Measurements from ENCODE around the gene TMED7. TPM values are rescaled to one million over a fixed set of nuclear protein-coding genes. Genes with fewer than 3 reads are reported as not detected.

TMED7 gene
- total RNA-seq, 1 experiment from 2014 or later, result 70.7 TPM

DNA sequence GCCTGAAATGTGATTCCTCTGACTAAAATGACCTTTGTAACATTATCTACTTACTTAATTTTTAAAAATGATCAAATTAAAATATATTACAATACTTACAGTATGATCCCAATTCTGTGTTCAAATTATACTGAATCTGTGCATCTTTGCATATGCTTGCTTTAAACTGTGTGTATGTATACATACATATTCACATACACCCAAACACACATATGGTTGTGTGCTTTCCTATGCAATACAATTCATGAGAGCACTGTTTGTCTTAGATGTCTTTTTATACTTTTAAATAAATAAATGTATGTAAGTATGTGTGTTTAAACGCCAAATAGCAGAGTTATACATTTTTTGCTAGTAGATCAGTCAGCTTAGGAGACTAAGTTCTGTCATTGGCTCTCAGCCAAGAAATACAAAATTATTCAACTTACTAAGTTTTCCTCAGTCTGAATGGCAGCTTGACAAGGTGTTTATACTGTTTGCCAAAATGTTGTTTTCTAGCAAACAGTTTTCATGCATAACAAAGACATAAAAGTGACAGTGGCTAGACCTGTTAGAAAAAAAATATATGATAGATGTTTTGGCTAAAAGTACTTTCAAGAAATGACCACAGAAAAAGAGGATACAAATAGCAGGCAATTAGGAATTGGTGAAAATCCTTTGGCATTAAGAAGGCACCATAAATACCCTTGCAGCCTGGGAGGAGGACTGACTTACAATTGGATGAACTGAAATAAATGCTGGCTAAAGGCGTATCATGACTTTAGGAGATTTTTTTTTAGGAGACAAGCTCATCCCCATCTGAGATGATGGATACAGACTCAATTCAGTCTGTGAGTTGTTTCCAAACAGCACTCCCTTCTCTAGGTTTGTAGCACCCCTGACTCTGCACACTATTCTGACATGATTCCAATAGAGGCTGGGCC lies 31.4 kb downstream of the TMED7 start:
- Histone ChIP-seq H3K79me2 (ENCODE audit: low read depth) (no peaks in the 10 kb centered on the region), H4K20me1 (ENCODE audit: insufficient read depth) (0 out of 2 replicates have a peak, but pooled peaks cover 3% of the 10 kb centered on the region), H3F3A (ENCODE audit: insufficient read depth, low read depth) (no peaks in the 10 kb centered on the region), H3K36me3 (ENCODE audit: low read depth) (no peaks in the 10 kb centered on the region), H3K4me1 (replicated peaks; ENCODE audit: insufficient read depth) (no peaks in the 10 kb centered on the region), H3K27ac (no peak overlapping the region), H3K4me3 (no peak overlapping the region), H2AFZ (no peak overlapping the region), H3K9me3 (ENCODE audit: insufficient read depth, low read depth) (no peaks in the 10 kb centered on the region), H3K27me3 (ENCODE audit: insufficient read depth, low read depth) (no peaks in the 10 kb centered on the region), H3K4me2 (no peak overlapping the region), H3K9me2 (ENCODE audit: insufficient read depth) (no peaks in the 10 kb centered on the region)
- DNase-seq, result no peak
- ChIA-PET CTCF (no interaction called here), POLR2A (ENCODE audit: unreplicated experiment) (no interaction called here)
- intact Hi-C loops (cut with micrococcal nuclease; ENCODE audit: unreplicated experiment), result no loop called here
- no TSS peak for BruUV-seq (replicated peaks)
- TF ChIP-seq EZH2 (IDR thresholded peaks at IDR 0.05; ENCODE audit: low read depth), result no peak
- TF ChIP-seq, protein P1, sequence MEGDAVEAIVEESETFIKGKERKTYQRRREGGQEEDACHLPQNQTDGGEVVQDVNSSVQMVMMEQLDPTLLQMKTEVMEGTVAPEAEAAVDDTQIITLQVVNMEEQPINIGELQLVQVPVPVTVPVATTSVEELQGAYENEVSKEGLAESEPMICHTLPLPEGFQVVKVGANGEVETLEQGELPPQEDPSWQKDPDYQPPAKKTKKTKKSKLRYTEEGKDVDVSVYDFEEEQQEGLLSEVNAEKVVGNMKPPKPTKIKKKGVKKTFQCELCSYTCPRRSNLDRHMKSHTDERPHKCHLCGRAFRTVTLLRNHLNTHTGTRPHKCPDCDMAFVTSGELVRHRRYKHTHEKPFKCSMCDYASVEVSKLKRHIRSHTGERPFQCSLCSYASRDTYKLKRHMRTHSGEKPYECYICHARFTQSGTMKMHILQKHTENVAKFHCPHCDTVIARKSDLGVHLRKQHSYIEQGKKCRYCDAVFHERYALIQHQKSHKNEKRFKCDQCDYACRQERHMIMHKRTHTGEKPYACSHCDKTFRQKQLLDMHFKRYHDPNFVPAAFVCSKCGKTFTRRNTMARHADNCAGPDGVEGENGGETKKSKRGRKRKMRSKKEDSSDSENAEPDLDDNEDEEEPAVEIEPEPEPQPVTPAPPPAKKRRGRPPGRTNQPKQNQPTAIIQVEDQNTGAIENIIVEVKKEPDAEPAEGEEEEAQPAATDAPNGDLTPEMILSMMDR (conservative IDR thresholded peaks at IDR 0.05), result no peak

DNA sequence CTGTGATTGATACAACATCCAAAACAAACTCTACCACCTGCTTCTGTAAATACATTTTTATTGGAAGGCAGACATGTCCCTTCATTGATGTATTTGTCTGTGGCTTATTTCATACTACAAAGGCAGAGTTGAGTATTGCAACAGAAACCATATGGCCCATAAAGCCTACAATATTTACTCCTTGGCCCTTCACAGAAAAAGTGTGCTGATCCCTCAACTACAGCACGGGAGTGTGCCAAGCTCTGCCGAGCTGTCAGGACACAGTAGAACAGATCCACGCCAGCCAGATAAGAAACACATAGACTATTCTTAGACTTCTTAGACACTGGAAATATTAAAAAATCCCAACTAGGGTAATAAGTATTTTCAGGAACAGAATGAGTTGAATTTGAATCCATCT lies 36.8 kb downstream of the TMED7 start:
- TF ChIP-seq, protein P1 (conservative IDR thresholded peaks at IDR 0.05), result no peak
- no peak for TF ChIP-seq EZH2 (IDR thresholded peaks at IDR 0.05; ENCODE audit: low read depth)
- CTCF ChIA-PET, result no interaction called here
- no TSS peak for BruUV-seq (replicated peaks)
- Histone ChIP-seq H3K27ac (no peak overlapping the region), H3K79me2 (ENCODE audit: low read depth) (no peaks in the 10 kb centered on the region), H3F3A (ENCODE audit: insufficient read depth, low read depth) (peaks cover 4% of the 10 kb centered on the region), H3K27me3 (ENCODE audit: insufficient read depth, low read depth) (no peaks in the 10 kb centered on the region), H3K4me2 (no peak overlapping the region), H3K9me3 (ENCODE audit: insufficient read depth, low read depth) (no peaks in the 10 kb centered on the region), H3K36me3 (ENCODE audit: low read depth) (no peaks in the 10 kb centered on the region), H3K9me2 (ENCODE audit: insufficient read depth) (no peaks in the 10 kb centered on the region), H2AFZ (no peak overlapping the region), H3K4me3 (no peak overlapping the region), H4K20me1 (ENCODE audit: insufficient read depth) (0 out of 2 replicates have a peak, but pooled peaks cover 3% of the 10 kb centered on the region), H3K4me1 (replicated peaks; ENCODE audit: insufficient read depth) (peaks cover 10% of the 10 kb centered on the region; the same call in 1 of the 2 replicates)
- no peak for DNase-seq
- intact Hi-C loops (cut with micrococcal nuclease; ENCODE audit: unreplicated experiment), result no loop called here
- POLR2A ChIA-PET (ENCODE audit: unreplicated experiment), result no interaction called here

DNA sequence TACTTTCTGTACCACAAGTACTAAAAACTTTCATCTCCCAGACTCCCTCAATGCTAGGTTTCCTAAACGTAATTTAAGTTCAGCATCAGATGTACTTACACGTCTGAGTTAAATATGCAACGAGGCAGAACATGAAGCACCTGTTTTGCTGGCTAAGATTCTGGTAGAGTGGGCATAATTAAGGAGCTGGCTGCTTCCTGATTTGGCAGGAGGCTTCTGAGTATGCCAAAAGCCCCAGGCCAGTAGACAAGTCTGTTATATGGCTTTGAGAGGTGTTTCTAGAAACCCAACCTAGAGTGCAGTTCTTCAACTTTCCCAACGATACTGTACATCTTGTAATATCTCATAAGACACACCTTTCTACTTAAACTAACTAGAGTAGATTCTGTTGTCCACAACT lies 37.2 kb downstream of the TMED7 start:
- Histone ChIP-seq H2AFZ (no peak overlapping the region), H3K36me3 (ENCODE audit: low read depth) (no peaks in the 10 kb centered on the region), H3F3A (ENCODE audit: insufficient read depth, low read depth) (peaks cover 4% of the 10 kb centered on the region), H3K4me1 (replicated peaks; ENCODE audit: insufficient read depth) (peaks cover 10% of the 10 kb centered on the region; the same call in 1 of the 2 replicates), H3K9me3 (ENCODE audit: insufficient read depth, low read depth) (no peaks in the 10 kb centered on the region), H3K27ac (no peak overlapping the region), H4K20me1 (ENCODE audit: insufficient read depth) (0 out of 2 replicates have a peak, but pooled peaks cover 3% of the 10 kb centered on the region), H3K4me2 (no peak overlapping the region), H3K79me2 (ENCODE audit: low read depth) (no peaks in the 10 kb centered on the region), H3K27me3 (ENCODE audit: insufficient read depth, low read depth) (no peaks in the 10 kb centered on the region), H3K9me2 (ENCODE audit: insufficient read depth) (no peaks in the 10 kb centered on the region), H3K4me3 (no peak overlapping the region)
- no peak for DNase-seq
- no TSS peak for BruUV-seq (replicated peaks)
- TF ChIP-seq, protein P1 (conservative IDR thresholded peaks at IDR 0.05), result no peak
- CTCF ChIA-PET, result no interaction called here
- intact Hi-C loops (cut with micrococcal nuclease; ENCODE audit: unreplicated experiment), result no loop called here
- POLR2A ChIA-PET (ENCODE audit: unreplicated experiment), result no interaction called here
